GF-D8 (cell line): ENCODE measurements around the gene TMEM132C.
"Not testable (repeated sequence)": the region's sequence is repeated elsewhere in the genome, so short reads cannot be mapped to it uniquely, and the experiment has no call there.

ENCODE experiments used
- DNase-seq: peaks from one replicate; lab custom pipeline; 2025; lab: John Stamatoyannopoulos, UW

TMEM132C gene

DNA sequence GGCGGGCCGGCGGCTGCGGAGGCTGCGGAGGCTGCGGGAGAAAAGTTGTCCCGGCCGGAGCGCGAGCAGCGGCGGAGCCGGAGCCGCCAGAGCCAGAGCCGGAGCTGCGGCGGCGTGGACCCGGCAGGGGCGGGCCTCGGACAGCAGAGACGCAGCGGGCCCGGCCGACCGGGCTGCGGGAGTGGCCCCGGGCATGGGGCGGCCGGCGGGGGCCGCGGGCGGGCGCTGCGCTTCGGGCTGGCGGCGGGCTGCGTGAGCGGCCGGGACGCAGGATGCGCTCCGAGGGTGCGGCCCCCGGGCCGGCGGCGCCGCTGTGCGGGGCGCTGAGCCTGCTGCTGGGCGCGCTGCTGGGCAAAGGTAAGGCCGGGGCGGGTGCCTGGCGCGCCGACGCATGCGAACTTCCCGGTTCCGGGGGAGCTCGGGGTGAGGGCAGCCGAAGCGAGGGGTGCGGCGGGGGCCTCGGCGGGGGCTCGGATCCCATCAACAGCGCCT lies at the start of gene TMEM132C:
Gene TMEM132C, plus strand, starts transcription at position 40 of the 492 bp plus-strand sequence. Its CDS starts 233 bp downstream, at position 273.
- DNase-seq = no peak

DNA sequence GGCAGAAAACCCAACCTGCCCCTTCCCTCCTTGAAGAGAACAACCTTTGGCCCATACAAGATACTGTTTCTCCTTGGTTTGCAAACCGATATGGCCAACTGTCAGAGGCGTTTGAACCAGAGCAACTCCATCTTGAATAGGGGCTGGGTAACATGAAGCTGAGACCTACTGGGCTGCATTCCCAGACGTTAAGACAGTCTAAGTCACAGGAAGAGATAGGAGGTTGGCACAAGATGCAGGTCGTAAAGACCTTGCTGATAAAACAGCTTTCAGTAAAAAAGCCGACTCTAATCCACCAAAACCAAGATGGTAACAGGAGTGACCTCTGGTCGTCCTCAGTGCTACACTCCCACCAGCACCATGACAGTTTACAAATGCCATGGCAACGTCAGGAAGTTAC lies 42.7 kb upstream of the TMEM132C start:
- DNase-seq = no peak

DNA sequence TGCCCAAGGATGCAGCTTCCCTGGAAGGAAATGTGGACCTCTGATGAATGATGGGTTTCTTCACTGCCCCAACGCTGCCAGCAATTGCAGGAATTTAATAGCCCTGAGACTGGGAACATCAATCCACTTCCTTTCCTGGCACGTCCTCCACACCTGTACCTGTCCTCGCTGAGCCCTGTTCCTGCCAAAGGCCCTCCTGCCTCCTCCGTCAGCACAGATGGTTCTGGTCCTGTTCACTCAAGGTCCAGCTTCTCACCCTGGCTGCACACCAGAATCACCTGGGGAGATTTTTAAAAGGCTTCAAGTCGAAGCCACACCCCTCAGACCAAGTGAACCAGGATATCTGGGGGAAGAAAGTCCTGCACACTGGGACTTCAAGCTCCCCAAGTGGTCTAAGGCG lies 38.4 kb upstream of the TMEM132C start:
- DNase-seq = no peak

DNA sequence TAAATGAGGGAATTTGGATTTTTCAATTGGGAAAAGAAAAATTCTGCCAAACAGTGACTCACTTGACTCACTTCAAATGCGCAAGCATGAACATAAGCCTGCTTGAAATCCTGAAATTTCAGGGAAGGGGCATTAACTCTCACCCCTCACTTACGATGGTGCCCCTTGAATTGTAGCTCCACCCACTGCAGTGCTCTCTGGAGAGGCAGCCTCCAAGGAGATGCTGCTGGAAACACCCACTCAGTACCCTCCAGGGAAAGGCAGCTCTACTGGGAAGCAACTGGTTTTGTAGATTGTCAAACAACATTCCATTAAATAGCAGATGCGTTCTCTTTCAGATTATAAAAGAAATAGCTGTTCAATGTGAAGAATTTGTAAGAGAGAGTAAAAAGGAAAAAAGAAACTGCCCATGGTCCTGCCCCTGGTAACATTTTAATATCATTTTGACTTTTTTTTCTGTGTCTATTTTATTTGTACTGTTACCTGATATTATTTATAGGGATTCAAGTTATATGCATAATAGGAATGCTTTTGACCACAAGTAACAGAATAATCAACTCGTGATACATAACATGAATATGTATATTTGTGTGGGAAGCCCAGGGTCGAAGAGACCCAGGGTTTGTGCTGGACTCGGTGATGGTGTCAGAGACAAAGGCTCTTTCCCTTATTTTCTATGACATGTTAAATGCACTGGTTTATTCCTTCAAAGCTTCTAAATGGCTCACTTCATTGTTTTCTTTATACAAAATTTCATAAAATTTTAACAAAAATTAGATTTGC lies 31.1 kb upstream of the TMEM132C start:
- no peak for DNase-seq

DNA sequence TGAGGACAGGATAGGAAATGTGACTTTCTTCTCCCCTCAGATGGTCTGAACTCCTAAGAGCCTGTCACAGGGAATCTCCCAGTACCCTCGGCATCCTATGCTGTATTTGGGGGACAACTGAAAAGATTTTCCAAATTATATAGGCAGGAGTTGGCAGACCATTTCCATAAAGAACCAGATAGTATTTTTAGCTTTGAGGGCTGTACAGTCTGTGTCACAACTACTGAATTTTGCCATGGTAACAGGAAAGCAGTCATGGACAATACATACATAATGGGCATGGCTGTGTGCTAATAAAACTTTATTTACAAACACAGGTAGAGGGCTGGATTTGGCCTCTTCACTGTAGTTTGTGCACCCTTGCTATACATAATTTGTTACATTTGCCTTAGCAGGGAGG lies 30.4 kb upstream of the TMEM132C start:
- DNase-seq = no peak

DNA sequence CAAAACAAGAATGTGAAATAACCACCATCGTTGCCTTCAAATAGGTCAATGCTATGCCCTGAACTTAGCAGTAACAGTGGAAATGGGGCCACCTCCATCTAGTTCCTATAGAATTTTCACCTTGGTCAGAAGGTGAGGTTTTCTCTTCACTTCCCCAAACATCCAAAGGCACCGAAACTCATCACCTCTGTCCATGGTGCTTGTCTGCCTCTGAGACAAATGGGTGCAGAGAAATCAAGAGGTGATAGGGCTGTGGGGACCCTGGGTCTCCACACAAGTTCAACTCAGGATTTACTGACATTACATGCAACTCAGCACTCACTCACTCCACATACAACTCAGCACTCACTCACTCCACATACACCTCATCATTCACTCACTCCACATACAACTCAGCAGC lies 26.2 kb upstream of the TMEM132C start:
- DNase-seq = no peak

DNA sequence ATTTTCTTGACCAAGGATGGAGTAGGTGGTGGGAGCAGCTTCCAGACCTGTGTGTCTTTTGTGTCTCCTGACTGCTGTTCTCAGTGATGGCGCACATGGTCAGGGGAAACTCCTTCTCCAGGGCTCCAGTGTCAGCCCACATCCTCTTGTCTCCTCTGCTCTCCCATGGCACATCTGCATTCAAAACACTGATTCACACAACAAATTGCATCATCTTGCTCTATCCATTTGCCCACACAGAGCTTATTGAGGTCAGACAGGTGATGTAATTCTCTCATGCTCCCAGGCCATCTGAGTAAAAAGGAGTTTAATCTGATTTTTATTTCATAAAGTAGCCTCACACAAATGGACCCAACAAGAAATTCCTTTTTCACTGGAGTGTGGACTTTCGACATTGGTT lies 21.8 kb upstream of the TMEM132C start:
- DNase-seq = no peak

DNA sequence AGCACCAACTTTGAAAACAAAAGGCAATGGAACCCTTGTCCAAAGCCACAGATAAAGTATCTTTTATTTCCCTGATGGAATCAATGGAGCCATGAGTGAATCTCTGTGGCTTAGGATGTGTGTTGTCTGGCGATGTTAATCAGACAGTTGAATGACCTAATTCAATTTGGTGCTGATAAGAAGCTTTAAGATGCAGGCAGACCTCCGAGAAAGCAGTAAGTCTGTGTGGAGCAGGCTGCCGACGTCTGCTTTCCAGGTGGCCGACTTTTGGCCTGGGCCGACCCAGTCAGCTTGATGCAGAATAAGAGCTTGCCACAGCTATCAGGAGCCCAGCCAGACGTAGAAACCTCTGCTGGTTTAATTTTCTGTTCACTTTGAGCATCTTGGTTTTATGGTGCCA lies 21.1 kb upstream of the TMEM132C start:
- no peak for DNase-seq

DNA sequence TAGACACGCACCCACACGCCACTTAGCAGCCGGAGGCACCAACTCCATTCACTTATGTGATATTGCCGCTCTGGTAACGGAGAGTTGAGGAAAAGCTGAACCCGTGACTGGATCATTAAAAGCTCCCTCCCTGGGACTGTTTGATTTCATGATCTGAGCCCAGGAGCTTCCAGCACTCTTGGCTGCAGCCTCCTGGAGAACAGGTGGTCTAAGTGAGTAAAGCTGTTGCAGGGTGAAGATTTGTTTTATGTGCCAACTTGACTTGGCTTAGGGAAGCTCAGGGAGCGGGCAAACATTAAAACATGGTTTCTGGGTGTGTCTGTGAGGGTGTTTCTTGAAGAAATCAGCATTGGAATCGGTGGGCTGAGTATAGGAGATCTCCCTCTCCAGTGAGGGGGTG lies 16.9 kb upstream of the TMEM132C start:
- no peak for DNase-seq

DNA sequence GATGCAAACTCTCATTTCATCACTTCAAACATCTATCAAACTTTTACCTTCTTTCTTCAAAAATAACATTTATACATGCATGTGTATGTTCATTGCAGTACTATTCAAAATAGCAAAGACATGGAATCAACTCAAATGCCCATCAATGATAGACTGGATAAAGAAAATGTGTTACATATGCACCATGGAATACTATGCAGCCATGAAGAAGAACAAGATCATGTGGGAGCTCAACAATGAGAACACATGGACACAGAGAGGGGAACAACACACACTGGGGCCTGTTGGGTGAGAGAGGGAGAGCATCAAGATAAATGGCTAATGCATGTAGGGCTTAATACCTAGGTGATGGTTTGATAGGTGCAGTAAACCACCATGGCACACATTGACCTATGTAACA lies 13.1 kb upstream of the TMEM132C start:
- not testable (repeated sequence) for DNase-seq

DNA sequence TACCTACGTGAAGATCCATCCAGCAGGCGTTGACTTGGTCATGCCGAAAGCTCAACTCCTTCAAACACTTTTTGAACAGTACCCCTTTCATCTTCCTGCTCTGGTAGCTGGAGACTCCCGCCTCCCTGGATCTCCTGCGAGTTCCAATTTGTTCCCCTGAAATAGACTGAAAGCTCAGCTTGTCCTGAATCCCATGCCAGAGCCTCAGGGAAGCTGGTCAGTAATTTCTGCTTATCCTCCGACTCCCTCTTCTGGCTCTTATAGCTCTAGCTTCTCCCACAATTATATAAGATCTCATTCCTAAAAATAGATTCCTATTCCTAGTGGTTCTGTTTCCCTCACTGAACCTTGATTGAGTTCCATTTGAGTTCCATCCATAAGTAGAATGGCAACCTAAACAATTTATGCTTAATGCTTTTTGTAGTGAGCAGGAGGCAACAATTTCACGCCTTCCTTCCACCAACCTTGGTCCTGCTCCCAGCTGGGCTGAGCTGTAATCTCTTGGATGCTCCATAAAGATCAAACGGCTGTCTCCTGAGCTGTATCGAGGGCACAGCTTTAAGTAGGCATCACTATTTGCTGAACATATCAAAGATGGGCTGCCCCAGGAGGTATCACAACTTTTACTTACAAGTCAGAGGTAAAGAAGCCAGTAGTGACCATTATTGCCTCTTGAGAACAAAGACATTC lies 8.0 kb upstream of the TMEM132C start:
- no peak for DNase-seq

DNA sequence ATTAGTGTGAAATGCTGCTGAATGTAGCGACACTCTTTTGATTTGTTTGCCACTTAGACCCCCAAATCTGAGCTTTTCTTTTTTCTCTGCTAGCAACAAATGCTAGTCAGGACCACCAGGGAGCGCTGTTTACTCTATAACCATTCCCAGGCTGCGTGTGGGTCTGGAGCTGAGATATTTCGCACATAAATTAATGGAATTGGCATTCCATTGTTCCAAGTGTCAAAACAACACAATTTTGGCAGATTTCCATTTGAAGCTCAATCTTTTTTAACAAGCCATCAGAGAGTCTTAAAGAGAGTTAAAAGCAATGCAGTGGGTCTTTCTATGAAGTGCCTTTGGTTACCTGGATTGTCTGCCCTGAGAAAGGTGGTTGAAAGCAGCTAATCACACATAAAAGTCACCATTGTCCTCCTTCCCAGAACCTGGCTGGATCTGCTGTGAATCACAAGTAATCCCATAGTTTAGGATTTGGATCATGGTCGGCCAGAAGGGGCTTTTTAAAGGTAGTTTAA lies 7.4 kb upstream of the TMEM132C start:
- no peak for DNase-seq

DNA sequence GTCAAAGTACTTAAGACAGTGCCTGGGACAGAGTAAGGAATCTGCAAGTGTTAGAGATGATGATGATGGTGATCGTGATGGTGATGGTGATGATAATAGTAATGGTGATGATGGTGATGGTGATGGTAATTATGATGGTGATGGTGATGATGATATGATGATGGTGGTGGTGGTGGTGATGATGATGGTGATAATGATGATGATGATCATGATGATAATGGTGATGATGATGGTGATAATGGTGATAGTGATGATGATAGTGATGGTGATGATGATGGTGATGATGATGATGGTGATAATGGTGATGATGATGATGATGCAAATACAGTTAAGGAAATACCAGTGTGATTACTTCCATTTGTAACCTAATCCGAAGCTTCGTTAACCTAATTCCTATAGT lies 5.2 kb upstream of the TMEM132C start:
- DNase-seq = no peak

DNA sequence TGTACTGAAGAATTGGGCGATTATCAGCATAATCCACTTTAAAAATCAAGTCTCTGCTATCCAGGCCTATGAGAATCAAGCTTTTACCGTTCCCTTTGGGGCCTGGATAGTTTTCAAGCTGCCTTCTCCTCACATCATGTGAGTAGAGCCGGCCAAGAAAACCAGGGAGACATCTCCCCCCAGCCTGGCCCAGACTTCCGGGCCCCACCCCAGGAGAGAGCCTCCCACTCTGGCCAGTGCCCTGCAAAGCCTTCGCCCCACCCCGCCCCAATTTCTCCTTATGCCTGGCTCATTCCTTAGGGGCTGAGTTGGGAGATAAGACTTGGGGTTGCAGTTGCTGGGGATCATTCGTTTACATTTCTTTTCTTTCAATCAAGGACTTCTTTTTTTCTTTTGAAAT lies 1.4 kb upstream of the TMEM132C start:
- DNase-seq = no peak

DNA sequence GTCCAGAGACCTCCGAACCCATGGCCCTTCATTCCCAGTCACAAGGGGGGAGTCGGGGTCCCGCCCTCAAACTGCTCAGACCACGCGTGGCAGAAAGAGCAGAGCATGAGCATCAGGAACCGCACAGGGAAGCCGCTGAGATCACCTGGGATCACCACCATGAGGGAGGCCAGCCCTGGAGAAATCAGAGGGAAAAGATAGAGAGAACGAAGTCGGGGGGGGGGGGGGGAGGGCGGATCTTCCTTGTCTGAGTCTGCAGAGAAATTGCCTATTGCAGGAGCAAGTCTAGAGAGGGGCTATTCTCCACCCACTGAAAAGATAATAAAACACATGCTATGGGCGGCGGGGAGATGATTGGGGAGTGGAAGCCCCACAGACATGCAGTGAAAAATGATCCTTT lies 884 bp upstream of the TMEM132C start:
- no peak for DNase-seq

DNA sequence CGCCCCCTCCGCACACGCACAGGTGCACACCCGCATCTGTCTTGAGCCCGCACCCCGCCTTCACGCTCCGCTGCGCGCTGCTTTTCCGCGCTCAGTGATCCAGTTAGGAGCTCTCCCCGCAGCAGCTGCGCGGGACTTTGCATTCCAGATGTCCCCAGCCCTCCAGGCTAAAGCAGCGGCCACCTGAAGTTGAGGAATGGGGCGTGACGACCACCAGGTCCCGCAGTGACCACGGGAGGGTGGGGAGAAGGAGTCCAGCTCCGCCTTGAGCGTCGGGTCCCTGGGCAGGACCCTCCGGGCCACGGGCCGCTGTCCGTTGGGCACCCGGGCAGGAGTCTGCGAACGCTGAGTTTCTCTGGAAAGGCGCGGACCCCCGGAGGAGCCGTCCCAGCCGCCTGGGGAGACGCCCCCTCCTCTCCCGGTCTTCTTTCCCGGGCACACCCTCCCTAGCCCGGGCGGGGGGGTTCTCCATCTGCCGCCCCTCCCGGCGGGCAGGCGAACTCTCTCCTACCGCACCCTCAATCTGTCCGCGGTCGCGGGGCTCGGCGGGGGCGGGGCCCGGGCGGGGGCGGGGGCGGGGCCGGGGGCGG lies 334 bp upstream of the TMEM132C start:
- no peak for DNase-seq

DNA sequence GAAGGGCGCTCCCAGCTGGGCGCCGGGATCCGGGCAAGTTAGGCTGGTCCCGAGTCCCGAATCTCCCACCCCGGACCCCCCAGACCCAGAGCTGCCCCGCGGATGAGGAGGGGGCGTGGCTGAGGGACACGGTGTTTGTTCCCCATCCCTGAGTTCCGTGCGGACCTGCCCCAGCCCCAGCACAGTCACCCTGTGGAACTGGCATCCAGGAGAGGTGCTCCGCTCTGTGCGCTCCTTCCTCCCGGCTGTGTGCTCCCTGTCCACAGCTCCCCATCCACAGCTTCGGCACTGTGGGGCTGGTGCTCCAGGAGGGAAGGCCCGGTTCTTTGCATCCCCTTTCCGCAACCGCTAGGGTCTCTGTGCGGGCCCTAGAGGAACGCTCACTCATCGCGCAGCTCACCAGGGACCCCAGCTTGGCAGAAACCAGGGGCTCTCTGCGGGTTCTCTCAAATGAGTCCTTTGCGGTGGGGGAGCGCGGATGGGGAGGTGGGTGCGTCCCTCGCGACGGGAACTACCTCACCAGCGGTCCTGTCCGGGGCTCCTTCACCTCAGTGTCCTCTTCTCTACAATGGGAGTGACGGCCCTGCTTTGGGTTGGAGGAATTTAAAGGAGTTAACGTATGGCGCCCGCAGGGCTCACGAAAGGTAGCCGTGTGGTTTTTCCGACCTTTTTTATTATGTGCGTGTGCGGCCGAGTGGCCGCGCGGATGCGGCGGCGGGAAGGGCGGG lies 845 bp downstream of the TMEM132C start:
- DNase-seq = no peak

DNA sequence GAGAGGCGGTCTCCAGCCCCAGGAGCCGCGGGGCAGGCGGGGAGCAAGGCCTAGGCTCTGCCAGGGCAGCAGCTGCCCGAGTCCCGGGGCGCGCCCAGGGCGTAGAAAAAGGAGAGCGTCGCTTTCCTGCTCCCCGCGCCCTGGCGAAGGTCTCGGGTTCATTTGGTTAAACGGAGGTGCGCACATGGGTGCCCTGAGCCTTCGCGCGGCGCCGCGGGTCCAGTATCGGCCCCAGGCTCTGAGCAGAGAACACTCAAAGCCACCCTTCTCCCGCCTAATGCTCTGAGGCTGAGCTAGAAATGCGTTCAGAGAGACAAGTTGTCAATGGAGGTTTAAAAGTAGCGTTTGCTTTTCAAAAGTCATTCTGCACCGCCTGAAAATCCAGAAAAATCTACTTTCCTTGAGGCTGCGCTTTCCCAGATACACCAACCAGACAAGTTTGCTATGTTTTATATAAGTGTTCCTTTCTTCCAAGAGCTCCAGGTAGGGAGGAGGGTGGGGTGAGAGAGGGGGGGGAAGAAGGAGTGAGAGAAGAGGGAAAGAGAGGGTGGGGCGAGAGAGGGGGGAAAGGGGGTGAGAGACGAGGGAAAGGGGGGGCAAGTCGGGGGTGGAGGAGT lies 1.5 kb downstream of the TMEM132C start:
- DNase-seq = no peak

DNA sequence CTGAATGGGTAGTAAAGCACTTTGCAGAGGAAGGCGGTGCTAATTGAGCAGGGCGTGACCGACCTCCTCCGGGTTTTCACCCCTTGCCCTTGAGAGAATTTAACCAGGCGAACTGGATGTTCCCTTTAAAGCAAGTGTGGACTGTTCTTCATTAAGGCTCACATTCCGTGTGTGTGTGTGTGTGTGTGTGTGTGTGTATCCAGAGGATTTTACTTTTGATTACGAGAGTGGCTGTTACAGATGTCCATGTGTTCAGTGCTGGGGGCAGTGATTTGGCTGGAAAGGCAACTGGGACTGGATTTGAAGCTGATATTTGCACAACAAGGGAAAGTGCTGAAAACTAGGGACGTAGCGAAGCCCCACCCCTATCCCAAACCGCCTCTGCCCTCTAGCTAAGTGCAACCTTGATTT lies 2.2 kb downstream of the TMEM132C start:
- no peak for DNase-seq

DNA sequence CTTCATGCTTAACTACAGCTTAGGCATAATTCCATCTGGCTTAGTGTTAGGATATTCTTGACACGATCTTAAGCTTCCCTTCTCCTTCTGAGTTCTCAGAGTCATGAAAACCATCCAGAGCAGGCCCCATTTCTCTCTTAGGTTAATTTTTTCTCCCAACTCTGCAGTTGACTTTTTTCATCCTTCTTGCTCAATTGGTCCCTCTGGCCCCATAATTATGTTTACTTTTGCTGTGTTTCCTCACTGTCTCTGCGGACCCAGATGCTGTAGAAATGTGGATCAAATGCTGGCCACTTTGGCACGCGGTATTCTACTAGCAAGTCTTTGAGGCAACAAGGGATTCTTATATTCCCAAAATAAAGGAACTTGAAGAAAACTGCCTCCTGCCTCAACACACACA lies 9.5 kb downstream of the TMEM132C start:
- no peak for DNase-seq

DNA sequence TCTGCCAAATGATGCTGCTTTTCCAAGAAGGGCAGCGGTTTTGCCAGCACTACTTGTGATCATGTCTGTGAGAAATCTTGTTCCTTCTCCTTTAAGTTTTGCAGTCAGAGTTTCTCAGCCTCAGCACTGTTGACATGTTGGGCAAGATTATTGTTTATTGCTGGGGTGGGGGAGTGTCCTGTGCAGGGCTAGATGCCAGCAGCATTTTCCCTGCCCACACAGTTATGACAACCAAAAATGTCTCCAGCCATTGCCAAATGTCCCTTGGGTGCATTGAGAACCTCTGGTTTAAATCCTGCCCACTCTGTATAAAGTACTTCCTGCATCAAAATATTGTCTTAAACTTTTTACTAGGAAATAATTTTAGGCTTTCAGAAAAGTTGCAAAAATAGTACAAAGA lies 20.0 kb downstream of the TMEM132C start:
- DNase-seq = no peak

DNA sequence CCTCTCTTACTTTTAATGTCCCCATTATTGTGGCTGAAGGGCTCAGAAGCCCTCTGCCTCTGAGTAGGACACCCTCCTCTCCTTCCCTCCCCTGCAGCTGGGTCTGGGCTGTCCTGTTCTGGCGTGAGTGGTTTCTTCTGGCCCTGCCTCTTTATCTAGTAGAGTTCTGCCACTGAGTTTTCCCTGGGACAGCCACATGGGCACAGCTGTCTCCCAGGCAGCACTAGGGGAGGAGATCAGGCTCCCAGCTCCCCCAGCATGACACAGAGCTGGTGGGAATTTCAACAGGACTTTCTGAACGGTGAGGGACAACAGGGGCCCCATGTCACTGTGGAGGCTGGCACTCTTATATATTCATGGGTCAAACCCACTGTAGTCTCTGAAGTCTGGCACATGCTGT lies 21.4 kb downstream of the TMEM132C start:
- no peak for DNase-seq
